Adrenal gland (tissue), 5 donors: ENCODE measurements around the gene APOL6.

Source experiments
- POLR2A ChIP-seq, 2 donors: fragments of 450-650 bp; IDR thresholded peaks; one replicate each; pipeline ENCODE4 v1.6.1; 2017; ENCODE audit warnings: antibody characterized with exemption in 2 of 2, mild to moderate bottlenecking in 2 of 2, moderate library complexity in 1 of 2
- TF ChIP-seq, protein P1 (sequence below), 6 experiments: fragments of 450-650 bp in 4 of 6; fragments of 200-600 bp in 2 of 6; sonication (generic) in 1 of 6; IDR thresholded peaks; 1 replicate in 5 of 6; 2 replicates in 1 of 6; pipeline versions ENCODE4 v1.5.1 to v1.8.0; 2016 to 2021; ENCODE audit warnings: antibody characterized with exemption in 6 of 6, mild to moderate bottlenecking in 2 of 6, moderate library complexity in 1 of 6
- donor health status: DM: no; HTN: no; CAD: no.

- TF ChIP-seq, protein P1, sequence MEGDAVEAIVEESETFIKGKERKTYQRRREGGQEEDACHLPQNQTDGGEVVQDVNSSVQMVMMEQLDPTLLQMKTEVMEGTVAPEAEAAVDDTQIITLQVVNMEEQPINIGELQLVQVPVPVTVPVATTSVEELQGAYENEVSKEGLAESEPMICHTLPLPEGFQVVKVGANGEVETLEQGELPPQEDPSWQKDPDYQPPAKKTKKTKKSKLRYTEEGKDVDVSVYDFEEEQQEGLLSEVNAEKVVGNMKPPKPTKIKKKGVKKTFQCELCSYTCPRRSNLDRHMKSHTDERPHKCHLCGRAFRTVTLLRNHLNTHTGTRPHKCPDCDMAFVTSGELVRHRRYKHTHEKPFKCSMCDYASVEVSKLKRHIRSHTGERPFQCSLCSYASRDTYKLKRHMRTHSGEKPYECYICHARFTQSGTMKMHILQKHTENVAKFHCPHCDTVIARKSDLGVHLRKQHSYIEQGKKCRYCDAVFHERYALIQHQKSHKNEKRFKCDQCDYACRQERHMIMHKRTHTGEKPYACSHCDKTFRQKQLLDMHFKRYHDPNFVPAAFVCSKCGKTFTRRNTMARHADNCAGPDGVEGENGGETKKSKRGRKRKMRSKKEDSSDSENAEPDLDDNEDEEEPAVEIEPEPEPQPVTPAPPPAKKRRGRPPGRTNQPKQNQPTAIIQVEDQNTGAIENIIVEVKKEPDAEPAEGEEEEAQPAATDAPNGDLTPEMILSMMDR (IDR thresholded peaks at IDR 0.05), result no peak
- no peak for TF ChIP-seq POLR2A (IDR thresholded peaks at IDR 0.05)
Measured at GRCh38 chr22:35663371-35663770, 15.1 kb downstream of the APOL6 start.
